Endothelial cell (in vitro differentiated cells): ENCODE results near the gene JAZF1. TPM values are rescaled to one million over a fixed set of nuclear protein-coding genes. Genes with fewer than 3 reads are reported as not detected.

Experiments
- DNase-seq: peaks from one replicate; pipeline ENCODE4 v3.0.0; 2021; ENCODE audit warnings: low spot score
- H3K27ac Mint-ChIP-seq: one replicate; pipeline ENCODE4 v1.8.0; 2021; ENCODE audit warnings: mixed read lengths, inconsistent platforms; ENCODE audit not compliant: unreplicated experiment
- H3K27me3 Mint-ChIP-seq: one replicate; pipeline ENCODE4 v1.8.0; 2021; ENCODE audit warnings: mild to moderate bottlenecking, moderate library complexity, mixed read lengths, inconsistent platforms; ENCODE audit not compliant: unreplicated experiment
- H3K36me3 Mint-ChIP-seq: one replicate; pipeline ENCODE4 v1.8.0; 2021; ENCODE audit warnings: mild to moderate bottlenecking, low read depth, mixed read lengths, inconsistent platforms; ENCODE audit not compliant: unreplicated experiment
- H3K4me1 Mint-ChIP-seq: one replicate; pipeline ENCODE4 v1.8.0; 2021; ENCODE audit warnings: mild to moderate bottlenecking, mixed read lengths, inconsistent platforms; ENCODE audit not compliant: unreplicated experiment
- H3K4me3 Mint-ChIP-seq: one replicate; pipeline ENCODE4 v1.8.0; 2021; ENCODE audit warnings: mild to moderate bottlenecking, mixed read lengths, inconsistent platforms; ENCODE audit not compliant: unreplicated experiment
- H3K9me3 Mint-ChIP-seq: one replicate; pipeline ENCODE4 v1.8.0; 2021; ENCODE audit warnings: mixed read lengths, inconsistent platforms; ENCODE audit not compliant: unreplicated experiment
- total RNA-seq: library from RNA; stranded (reverse); fragmentation: NEBNext Ultra II Directional; extraction: Animal tissue kit (Norgen Biotek cat#: 25700); gene quantifications from one replicate; pipeline ENCODE4 v1.2.1, GENCODE V29; 2021; ENCODE audit not compliant: unreplicated experiment
- TF ChIP-seq, protein P1 (sequence below): fragments of 200-600 bp; sonication (generic); IDR thresholded peaks from one replicate; pipeline ENCODE4 v1.5.0; 2021; ENCODE audit warnings: antibody characterized with exemption; ENCODE audit not compliant: unreplicated experiment

JAZF1 gene
- total RNA-seq, 1 donor from 2014 or later: 8.5 TPM

DNA sequence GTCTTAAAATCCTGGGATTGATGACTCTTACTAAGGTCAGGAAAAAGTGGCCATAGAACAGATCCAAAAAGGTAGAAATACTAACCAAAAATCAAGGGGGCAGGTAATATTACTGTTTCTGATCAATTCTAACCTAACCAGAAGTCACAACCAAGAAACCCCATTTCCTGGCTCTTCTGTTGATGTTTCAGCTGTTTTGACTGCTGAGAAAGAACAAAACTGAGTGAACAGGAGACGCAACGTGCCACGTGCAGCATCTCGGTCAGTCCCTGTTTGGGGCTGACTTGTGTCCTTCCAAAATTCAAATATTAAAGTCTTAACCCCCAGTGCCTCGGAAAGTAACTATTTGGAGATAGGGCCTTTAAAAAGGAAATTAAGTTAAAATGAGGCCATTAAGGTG is 56.8 kb downstream of the JAZF1 start:
- no peak for DNase-seq
- Mint-ChIP-seq H3K9me3 (no peaks in the 10 kb centered on the region), H3K4me1 (peaks cover 9% of the 10 kb centered on the region), H3K4me3 (no peak overlapping the region), H3K36me3 (no peaks in the 10 kb centered on the region), H3K27me3 (peaks cover 3% of the 10 kb centered on the region), H3K27ac (no peak overlapping the region)
- TF ChIP-seq, protein P1, sequence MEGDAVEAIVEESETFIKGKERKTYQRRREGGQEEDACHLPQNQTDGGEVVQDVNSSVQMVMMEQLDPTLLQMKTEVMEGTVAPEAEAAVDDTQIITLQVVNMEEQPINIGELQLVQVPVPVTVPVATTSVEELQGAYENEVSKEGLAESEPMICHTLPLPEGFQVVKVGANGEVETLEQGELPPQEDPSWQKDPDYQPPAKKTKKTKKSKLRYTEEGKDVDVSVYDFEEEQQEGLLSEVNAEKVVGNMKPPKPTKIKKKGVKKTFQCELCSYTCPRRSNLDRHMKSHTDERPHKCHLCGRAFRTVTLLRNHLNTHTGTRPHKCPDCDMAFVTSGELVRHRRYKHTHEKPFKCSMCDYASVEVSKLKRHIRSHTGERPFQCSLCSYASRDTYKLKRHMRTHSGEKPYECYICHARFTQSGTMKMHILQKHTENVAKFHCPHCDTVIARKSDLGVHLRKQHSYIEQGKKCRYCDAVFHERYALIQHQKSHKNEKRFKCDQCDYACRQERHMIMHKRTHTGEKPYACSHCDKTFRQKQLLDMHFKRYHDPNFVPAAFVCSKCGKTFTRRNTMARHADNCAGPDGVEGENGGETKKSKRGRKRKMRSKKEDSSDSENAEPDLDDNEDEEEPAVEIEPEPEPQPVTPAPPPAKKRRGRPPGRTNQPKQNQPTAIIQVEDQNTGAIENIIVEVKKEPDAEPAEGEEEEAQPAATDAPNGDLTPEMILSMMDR: no peak

DNA sequence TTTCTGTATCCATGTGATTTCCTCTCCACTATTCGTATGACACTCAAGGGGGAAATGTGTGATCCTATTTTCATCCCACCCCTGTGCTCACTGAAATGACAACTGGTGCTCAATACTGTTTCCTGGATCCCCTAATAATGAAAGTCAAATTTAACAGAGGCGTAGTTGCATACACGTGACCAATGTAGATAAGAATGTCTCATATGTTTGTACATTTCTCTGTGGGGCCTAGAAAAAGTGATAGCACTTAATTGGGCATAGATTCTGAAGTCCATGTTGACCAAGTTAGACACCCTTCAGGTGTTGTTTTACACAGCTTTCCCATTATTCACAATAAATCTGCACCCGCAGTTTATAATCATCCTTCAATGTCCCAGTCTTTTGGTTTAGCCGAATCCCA is 59.1 kb downstream of the JAZF1 start:
- H3K36me3 Mint-ChIP-seq: no peaks in the 10 kb centered on the region
- TF ChIP-seq, protein P1: no peak
- H3K4me3 Mint-ChIP-seq: no peak overlapping the region
- peaks cover 9% of the 10 kb centered on the region for H3K4me1 Mint-ChIP-seq
- H3K27me3 Mint-ChIP-seq: peaks cover 4% of the 10 kb centered on the region
- DNase-seq: no peak
- no peaks in the 10 kb centered on the region for H3K9me3 Mint-ChIP-seq
- H3K27ac Mint-ChIP-seq: no peak overlapping the region

DNA sequence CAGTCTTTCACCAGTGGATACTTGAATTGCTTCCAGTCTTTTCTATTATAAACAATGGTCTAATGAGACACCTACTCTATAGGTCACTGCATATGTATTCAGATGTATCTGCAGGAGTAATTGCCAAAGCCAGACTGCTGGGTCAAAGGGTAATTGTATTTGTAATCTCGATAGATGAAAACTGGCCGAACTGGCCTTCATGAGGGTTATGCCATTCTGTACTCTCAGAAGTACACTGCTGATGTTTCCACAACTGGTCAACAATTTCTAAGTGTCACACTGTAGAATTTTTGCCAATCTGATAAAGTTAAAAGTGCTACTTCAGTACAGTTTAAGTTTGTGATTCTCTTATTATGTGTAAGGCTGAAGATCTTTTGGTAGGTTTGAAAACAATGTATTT is 64.6 kb downstream of the JAZF1 start:
- H3K9me3 Mint-ChIP-seq: no peaks in the 10 kb centered on the region
- no peak for DNase-seq

DNA sequence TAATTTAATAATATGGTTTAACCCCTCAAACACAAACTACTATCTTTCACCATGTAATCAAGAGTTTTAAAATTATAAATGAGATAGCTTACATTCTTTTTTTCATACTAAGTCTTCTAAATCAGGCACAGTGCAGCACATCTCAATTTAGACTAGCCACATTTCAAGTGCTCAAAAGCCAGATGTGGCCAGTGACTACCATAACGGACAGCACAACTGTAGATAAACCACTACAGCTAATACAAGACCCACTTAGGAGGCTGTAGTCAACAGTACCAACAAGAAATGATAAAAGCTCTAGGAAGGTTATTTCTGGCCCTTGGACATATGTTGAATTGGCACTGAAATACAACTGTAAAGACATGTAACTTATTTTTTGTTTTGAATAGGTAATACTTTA is 65.3 kb downstream of the JAZF1 start:
- peaks cover 9% of the 10 kb centered on the region for H3K4me1 Mint-ChIP-seq
- no peak for DNase-seq
- no peak overlapping the region for H3K4me3 Mint-ChIP-seq
- H3K27me3 Mint-ChIP-seq: peaks cover 3% of the 10 kb centered on the region
- H3K9me3 Mint-ChIP-seq: no peaks in the 10 kb centered on the region
- H3K27ac Mint-ChIP-seq: no peak overlapping the region
- TF ChIP-seq, protein P1: no peak
- H3K36me3 Mint-ChIP-seq: no peaks in the 10 kb centered on the region

More for the DNA sequence above, 64.6 kb downstream of the JAZF1 start:
- Mint-ChIP-seq H3K4me1 (peaks cover 9% of the 10 kb centered on the region), H3K27me3 (peaks cover 3% of the 10 kb centered on the region), H3K4me3 (no peak overlapping the region), H3K36me3 (no peaks in the 10 kb centered on the region), H3K27ac (no peak overlapping the region)
- TF ChIP-seq, protein P1: no peak

DNA sequence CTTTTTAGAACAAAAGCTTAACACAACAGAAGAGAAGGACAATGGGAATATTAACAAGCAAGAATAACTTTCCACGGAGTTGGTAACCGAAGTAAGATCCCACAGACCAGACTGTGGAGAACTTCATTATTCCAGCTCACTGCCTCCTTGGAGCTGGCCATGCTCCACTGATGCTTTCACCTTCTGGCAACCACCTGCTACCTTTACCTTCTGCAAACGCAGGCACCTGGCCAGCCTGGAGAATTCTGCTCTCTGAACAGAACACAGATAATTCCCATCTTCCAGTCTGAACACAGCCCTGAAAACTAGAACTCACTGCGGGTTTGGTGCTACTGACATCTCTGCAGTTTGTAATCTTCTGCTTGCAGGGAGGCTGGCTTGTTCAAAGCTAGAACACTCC is 66.5 kb downstream of the JAZF1 start:
- no peaks in the 10 kb centered on the region for H3K9me3 Mint-ChIP-seq
- no peak for DNase-seq
- peaks cover 3% of the 10 kb centered on the region for H3K27me3 Mint-ChIP-seq
- H3K4me3 Mint-ChIP-seq: no peak overlapping the region
- no peaks in the 10 kb centered on the region for H3K4me1 Mint-ChIP-seq
- no peaks in the 10 kb centered on the region for H3K36me3 Mint-ChIP-seq
- TF ChIP-seq, protein P1: no peak
- no peak overlapping the region for H3K27ac Mint-ChIP-seq
